NCI-H1105 treated with DMSO at 0.1 percent for 48 hours (cell line): ENCODE measurements around the gene CSTB.
A peak's percentile ranks its signal among the peaks of the same experiment; 100 is the strongest.

Source experiments
- DNase-seq: peaks from one replicate; lab custom pipeline; 2025; lab: John Stamatoyannopoulos, UW

The CSTB gene

DNA sequence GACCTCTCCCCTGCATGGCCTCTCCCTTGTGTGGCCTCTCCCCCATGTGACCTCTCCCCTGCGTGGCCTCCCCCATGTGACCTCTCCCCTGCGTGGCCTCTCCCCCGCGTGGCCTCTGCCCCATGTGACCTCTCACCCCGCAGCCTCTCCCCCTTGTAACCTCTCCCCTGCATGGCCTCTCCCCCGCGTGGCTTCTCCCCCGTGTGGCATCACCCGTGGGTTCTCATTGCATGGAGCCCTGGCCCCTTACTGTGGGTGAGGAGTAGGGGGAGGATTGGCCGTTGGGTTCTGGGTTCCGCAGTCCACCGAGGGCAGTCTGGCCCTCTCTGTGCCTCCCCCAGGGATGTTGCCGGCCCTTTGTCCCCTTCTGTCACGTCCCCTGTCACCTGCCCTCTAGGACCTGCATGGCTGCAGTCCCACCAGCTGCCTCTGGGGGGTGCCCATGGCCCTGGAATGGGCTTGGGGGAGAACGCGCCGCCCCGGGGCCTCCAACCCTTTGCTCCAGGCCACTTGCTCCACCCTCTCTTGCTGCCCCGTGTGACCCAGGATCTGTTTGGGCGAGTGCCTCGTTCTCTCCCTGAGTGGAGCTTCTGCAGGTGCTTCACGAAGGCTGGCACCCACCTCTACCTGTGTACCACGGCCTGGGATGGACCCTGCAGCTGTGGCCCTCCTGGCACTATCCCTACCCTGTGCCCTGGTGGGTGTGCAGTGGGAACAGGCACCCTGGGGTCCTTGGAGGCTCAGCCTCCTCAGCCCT is 34.6 kb upstream of the CSTB start:
- peak; percentile 66 for DNase-seq

DNA sequence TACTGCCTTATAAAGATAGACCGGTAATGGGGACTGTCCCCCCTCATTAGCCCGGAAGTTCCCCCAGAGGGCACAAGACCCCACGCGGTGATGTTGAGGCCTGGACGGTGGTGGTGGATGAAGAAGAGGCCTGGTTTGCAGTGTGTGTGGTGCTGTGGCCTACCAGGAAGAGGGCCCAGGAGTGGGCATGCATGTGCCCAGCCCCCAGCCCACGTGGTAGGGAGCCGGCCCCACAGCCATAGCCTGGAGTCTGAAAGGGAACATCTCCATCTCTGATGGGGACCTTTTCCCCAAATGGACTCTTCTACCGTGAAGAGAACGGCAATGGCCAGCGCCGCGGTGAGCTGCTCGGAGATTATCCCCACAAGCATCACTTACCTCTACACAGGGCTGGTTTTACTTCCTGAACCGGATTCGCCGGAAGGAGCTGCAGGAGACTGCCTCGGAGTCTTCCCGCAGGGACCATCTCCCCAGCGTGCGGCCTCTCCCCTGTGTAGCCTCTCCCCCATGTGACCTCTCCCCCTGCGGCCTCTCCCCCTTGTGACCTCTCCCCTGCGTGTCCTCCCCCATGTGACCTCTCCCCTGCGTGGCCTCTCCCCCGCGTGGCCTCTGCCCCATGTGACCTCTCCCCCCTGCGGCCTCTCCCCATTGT is 33.9 kb upstream of the CSTB start:
- no peak for DNase-seq

DNA sequence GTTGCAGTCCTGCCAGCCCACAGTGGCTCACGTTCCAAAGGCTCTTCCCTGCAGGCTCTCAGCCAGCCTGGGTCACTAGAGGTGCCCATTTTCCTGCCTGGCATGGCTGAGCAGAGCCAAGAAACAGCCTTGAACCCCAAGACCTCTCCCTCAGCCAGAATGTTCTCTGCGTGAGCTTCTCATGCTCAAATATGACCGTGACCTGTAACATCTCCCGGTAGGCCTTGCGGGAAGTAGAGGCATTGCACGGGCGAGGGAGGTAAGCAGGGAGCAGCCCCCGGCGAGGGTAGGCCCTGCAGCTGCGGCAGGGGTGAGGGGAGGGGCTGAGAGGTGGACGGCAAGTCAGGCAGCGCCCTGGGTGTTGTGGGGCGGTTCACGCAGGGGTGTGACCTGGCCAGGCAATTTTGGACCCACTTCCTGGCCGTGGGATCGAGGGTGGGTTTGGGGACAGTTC is 33.3 kb upstream of the CSTB start:
- DNase-seq, result no peak

DNA sequence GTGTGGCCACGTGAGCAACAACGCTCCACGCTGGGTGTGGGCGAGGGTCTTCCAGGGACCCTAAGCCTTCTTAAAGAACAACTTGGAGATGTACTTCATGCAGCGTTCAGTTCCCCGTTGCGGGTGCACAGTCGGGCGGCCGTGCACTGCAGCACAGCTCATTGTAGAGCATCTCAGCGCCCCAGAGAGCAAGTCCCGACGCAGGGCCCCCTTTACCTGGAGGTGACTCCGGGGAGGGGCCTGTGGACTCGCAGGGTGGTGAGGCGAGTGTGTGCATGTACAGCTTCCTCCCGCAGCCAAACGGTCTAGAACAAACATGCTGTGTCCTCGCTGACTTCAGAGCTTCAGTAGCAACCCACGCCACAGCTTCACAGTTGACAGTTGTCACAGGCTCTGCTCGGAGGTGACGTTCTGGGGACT is 32.7 kb upstream of the CSTB start:
- no peak for DNase-seq

DNA sequence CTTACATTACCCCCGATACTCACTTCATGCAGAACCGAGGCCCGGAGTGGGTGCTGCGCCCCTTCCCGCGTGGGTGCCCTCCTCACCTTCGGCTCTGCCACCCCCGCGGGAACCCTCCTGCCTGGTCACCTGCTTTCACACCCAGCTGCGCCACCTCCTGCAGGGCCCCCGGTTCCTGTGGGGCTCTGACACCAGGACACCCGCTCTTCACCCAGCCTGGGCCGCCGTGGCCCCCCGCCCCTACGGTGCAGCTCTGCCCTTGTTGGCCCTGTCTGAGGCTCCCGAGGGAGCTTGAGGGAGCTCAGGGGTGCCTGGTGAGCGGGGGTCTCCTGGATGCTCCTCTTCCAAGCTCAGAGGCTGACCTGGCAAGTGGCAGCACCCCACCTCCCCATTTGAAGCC is 32.3 kb upstream of the CSTB start:
- DNase-seq, result no peak

DNA sequence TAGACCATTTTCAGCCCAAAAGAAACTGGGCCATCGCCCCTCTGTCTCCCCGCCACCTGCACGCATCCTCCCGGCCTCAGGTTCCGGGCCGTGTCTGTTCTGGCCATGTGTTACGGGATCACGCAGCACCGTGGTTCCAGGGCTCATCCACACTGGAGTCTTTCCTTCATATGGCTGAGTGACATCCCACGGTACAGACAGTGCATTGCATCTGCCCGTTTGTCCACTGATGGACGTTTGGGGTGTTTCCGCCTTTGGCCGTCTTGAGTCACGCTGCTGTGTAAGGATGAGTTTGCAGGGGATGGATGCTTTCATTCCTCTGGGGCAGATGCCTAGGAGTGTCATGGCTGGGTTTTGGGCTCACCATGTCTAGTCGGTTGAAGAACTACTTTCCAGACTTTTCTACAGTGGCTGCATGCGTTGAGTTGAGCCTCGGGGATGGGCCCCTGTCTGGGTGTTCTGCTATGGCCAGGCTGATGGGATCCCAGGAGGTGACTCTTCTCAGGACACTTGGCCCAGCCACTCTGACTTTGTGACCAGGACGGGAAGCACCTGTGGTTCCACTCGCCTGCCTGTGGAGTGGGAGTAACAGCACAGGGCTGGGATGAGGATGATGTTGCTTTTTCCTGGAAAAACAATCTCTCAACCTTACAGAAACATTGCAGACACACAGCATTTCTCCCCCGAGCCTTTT is 30.1 kb upstream of the CSTB start:
- no peak for DNase-seq

DNA sequence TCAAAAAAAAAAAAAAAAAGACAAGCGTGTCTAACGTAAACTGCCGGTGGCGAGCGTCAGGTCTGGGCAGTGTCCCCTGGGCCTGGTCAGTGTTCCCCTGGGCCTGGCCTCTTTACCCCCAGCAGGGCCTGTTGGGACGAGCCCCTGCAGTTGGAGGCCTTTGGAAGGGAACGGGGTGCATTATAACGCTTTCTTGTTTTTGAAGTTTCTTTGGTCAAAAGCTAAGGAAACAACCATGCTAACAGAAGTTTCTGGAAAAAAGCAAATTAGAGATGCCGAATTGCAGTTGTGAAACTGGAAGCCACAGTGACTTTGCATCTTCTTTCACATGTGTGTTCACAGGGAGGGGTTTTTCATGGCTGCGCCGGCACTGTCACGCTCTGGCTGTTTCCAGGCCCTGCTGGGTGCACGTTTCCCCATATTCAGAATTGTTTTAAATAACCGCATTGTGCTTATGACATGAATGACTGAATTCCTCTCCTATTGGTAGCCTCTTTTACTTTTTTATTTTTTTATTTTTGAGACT is 29.2 kb upstream of the CSTB start:
- no peak for DNase-seq

DNA sequence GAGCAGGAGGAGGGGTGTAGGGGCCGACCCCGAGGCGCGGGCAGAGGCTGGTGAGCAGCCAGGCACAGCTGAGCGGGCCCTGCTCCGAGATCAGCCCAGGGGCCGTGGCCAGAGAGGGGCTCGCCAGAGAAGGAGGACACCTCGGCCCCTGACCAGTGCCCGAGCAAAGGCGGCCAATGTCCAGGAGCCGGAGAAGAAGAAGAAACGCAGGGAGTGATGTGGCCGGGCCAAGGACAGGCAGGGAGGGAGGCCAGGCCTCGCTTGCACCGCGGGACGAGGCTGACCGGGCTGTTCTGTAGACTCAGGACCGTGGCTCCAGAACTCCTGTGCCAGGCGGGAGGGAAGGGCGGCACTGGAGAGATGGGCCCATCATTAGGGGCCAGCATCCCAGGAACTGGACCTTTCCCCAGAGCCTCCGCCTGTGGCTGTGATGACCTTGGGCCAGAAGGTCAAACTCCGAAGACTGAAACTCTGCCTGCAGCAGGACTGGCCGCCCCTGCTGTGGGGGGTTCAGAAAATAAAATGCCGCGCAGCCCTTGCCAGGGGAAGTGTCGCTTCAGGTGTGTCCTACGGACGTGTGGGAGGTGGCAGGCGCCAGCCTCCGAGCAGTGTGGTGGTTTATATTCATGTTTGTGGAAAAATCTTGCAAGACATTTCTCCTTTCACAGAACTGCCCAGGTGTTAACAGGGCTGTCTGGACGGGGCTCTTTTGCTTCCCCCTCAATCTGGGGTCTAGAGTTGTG is 27.6 kb upstream of the CSTB start:
- DNase-seq, result no peak

DNA sequence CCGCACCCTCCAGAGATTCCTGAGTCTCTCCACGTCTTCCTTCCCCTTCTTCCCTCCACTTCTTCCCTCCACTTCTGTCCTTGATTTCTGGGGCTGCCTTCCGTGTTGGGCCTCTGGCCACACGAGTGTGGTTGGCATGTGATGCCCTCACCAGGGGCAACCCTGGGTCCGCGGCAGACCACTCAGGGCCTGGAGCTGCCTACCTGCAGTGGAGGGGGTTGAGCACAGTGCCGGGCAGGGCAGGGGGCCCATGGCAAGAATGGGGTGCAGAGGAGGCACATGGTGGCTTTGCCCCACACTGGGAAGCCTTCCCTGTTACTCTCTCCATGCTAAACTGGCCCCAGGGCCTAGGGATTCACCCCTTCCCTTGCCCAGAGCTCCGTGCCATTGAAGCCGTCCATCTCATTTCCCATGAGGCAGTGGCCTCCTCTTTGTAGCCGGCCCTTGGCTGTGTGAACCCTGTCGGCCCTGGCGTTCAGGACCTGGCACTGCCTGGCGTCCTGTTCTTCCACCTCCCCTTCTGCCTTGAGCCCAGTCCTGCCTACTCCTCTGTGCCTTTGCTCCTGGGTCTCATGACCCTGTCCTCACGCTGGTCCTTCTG is 26.7 kb upstream of the CSTB start:
- no peak for DNase-seq

DNA sequence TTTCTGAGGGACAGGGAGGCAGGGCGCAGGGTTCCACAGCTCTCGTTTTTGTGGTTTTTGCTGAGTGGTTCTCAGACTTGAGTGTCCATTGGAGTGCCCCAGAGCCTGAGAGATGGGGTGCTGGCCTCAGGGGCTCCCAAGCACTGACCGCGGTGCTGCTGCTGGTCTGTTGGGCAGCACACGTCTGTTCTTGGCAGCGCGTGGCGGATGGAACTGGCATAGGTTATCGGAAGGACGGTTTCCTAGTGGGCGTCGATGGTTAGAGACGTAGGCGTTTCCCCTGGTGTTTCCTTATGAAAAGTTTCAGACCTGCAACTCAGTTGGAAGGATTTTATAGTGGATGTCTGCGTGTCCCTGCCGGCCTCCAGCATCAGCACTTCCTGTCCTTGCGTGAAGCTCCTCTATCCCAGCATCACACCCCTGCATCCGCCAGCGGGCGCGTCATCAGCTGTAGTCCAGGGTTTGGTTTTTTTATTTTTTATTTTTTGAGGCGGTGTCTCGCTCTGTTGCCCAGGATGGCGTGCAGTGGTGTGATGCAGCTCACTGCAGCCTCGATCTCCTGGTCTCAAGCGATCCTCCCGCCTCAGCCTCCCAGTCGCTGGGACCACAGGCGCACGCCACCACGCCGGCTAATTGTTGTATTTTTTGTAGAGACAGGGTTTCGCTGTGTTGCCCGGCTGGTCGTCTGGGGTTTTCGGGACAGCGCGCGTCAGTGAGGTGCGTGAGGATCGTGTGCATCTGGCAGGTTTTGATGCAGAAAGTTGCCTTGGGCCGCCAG is 25.1 kb upstream of the CSTB start:
- no peak for DNase-seq

DNA sequence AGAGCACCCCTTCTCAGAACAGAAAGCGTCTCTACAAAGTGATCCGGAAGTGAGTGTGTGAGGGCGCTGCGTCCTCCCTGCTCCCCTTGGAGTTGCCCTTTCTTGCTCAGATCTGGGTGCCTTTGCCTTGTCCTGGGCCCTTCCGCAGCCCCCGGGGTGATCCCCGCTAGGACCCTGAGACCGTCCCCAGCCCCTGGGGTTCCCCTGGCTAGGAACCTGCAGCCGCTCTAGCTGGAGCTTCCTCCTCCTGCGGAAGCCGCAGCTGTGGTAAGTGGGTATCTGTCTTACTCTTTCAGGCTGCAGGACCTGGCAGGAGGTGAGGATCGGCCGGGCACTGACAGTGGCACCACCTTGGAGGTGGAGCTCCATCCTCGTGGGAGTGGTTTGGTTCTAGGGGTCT is 24.5 kb upstream of the CSTB start:
- no peak for DNase-seq

DNA sequence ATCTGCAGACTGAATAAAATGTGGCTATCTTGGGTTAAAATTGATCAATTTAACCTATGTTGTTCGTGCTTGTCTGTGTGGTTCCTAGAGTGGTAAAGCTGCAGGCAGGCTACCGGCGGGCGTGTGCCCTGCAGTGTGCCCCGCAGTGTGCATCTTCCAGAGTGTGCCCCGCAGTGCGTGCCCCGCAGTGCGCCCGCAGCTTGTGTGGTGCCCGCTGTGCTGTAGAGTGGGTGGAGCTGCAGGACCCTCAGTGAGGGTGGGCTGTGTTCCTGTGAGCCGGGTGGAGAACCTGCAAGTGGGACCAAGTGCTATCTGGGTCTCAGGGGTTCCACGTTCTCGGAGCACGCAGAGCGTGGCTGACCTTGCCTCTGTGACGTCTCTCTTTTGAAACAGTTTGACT is 24.0 kb upstream of the CSTB start:
- DNase-seq, result no peak

DNA sequence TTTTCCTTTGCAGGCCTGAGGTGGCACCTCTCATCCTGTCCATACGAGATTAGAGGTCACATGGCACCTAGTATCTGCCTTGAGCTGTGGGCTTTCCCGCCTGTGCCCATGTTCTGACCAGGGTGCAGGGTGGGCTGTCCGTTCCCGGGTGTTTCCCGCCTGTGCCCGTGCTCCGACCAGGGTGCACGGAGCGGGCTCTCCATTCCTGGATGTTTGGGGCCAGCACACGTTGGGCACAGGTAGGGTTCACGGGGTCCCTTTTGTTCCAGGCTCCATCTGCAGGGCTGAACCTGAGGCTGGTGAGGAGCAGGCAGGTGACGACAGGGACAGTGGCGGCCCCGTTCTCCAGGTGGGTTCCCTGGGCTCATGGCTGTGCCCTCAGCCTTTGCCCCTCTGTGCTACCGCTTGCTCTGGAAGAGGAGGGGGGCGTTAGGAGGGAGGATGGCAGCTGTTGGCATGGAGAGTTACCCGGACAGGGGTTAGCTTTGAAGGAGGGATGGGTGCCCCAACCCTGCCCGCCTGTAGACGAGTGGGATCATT is 23.3 kb upstream of the CSTB start:
- DNase-seq, result no peak

DNA sequence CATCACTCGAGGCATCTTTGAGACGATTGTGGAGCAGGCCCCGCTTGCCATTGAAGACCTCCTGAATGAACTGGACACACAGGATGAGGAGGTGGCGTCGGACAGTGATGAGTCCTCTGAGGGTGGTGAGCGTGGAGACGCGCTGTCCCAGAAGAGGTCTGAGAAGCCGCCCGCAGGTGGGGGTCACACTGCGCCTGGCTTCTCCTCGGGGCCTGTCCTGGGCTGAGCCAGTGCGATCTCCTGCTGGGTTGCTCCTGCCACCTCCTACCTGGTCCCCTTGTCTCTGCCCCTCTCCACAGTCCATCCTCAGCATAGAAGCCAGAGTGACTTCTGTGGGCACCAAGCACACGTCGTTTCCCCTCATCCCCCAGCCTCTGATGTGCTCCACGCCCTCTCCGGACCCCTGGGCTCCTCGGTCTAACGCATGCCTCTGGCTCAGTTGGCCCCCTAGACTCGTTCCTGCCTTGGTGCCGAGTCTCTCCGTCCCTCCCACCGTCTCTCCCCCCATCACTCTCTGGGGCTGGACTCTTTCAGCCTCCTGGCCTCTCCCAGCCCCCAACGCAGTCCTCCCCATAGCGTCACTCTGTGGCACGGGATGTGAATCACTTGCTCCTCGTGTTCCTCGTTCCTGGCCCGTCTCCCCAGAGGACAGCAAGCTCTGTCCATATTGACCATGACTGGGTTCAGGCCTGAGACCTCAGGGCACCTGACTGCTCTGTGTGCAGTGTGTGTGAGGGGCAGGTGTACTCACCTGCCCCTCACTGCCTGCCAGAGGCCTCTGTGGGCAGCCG is 22.0 kb upstream of the CSTB start:
- DNase-seq, result no peak

DNA sequence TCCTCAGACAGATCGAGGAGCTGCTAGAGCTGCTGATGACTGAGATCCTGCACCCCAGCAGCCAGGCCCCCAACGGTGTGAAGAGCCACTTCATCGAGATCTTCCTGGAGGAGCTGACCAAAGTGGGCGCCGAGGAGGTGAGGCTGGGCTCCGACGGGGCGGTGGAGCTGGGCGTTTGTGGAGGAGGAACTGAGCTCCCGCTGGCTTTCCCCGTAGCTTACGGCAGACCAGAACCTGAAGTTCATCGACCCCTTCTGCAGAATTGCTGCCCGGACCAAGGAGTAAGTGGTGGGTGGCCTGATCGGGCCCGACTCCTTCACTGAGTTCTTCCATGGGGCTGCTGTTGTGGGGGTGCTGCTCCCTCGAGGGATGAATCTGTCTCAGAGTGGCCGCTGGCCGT is 21.3 kb upstream of the CSTB start:
- no peak for DNase-seq

DNA sequence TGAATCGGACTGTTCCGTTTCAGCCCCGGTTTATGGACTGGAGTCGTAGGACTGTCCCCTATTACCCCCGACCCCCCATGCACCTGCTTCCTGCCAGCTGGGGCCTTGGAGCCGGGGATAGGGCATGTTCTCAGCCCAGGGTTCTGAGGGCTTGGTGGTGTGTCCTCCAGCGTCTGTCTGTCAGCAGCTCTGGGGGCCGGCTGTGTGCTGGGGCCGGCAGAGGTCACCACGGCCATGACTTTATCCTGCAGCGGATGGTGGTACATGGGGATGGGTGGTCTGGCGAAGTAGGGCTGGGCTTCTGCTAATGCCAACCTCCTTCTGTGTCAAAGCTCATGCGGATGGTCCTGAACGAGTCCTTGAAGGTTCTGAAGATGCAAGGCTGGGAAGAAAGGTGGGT is 18.7 kb upstream of the CSTB start:
- no peak for DNase-seq

DNA sequence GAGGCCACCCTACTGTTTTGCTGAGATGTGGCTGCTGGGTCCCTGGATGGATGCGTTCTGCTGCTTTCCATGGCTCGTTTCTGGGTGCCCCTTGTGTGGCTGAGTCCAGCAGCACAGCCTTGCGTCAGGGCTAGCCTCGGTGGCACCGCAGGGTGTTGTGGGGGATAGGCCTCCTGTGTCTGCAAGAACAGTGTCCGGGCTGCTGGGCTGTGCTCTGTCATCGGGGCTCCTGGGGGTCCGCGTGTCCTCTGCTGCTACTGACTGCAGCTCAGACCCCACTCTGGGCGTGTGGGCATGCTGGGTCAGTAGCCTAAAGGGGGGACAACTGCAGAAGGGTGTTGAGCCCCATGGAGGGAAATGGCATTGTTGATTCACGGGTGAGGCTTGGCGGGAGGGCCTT is 18.2 kb upstream of the CSTB start:
- no peak for DNase-seq

DNA sequence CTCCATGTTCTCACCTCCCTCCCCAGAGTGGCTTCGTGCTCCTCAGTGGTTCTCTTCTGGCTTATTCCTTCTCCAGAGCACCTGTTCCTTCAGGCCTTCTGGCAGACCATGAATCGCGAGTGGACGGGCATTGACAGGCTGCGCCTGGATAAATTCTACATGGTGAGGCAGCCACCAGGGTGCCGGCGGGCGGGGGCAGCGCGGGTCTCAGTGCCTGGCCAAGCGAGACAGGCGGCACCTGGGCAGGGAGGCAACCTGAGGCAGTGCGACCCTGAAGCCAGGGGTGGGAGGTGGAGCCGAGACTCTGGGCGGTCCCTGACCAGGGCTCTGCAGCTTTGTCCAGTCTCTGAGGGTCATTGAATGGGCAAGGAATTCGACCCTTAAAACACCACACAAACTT is 17.1 kb upstream of the CSTB start:
- no peak for DNase-seq

DNA sequence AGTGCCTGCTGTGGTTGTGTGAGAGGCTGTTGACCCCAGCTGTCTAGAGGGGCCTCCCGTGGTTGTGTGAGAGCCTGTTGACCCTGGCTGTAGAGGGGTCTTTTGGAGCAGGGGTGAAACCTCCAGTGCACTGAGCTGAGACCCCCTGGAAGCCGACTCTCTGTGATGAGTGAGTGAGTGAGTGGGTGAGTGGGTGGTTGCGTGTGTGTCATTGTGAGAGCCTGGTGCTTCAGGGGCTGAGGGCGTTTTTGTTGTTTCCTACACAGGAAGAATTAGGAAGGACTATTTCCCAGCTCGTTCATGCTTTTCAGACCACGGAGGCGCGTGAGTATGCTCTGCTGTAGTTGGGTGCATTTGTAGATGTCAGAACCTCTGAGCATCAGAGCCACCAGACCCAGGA is 16.3 kb upstream of the CSTB start:
- no peak for DNase-seq

DNA sequence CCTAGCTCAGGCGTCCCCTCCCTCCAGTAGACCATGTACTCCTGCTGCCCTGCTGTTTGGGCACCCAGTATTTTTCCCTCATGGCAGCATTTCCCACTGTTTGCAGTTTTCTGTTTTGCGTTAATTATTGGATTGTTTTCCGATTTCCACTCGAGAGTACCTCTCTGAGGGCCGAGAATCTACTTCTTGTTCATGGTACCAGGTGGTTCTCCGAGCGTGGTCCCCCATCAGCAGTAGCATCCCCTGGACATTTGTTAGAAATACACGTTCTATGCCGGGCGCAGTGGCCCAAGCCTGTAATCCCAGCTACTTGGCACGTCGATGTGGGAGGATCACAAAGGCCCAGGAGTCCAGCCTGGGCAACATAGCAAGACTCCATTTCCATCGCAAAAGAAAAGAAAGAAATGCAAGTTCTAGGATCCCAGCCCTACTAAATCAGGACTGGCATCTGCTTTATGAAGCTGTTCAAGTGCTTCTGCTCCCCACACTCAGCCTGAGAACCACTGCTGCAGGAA is 14.0 kb upstream of the CSTB start:
- no peak for DNase-seq
